Measurements from ENCODE around the gene MAGI1.

DNA sequence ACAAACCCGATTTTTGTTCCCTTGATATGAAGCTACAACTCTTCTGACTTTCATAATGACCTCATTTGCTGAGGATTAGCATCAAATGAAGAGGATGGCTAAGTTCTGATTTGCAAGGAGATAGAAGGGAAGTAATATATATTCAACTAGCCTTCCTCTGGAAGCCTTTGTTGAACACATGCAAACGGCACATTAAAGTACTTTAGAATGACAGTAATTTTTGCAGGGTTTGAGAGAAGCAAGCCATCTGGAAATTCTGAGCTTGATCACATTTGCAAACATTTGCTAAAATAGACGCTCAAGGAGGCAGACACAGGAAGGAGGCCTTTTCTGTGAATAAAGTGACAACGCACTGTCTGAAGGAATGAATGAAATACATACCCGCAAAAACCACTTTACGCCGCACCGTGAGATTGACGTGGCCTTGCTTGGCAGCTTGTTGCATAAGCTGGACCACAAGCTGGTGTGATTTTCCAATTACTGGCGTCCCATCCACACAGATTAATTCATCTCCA, 657.2 kb downstream of the MAGI1 start:
- TF ChIP-seq, protein P1, sequence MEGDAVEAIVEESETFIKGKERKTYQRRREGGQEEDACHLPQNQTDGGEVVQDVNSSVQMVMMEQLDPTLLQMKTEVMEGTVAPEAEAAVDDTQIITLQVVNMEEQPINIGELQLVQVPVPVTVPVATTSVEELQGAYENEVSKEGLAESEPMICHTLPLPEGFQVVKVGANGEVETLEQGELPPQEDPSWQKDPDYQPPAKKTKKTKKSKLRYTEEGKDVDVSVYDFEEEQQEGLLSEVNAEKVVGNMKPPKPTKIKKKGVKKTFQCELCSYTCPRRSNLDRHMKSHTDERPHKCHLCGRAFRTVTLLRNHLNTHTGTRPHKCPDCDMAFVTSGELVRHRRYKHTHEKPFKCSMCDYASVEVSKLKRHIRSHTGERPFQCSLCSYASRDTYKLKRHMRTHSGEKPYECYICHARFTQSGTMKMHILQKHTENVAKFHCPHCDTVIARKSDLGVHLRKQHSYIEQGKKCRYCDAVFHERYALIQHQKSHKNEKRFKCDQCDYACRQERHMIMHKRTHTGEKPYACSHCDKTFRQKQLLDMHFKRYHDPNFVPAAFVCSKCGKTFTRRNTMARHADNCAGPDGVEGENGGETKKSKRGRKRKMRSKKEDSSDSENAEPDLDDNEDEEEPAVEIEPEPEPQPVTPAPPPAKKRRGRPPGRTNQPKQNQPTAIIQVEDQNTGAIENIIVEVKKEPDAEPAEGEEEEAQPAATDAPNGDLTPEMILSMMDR (IDR thresholded peaks at IDR 0.05; ENCODE audit: insufficient read depth, low read length) = no peak
- TF ChIP-seq, protein P2, sequence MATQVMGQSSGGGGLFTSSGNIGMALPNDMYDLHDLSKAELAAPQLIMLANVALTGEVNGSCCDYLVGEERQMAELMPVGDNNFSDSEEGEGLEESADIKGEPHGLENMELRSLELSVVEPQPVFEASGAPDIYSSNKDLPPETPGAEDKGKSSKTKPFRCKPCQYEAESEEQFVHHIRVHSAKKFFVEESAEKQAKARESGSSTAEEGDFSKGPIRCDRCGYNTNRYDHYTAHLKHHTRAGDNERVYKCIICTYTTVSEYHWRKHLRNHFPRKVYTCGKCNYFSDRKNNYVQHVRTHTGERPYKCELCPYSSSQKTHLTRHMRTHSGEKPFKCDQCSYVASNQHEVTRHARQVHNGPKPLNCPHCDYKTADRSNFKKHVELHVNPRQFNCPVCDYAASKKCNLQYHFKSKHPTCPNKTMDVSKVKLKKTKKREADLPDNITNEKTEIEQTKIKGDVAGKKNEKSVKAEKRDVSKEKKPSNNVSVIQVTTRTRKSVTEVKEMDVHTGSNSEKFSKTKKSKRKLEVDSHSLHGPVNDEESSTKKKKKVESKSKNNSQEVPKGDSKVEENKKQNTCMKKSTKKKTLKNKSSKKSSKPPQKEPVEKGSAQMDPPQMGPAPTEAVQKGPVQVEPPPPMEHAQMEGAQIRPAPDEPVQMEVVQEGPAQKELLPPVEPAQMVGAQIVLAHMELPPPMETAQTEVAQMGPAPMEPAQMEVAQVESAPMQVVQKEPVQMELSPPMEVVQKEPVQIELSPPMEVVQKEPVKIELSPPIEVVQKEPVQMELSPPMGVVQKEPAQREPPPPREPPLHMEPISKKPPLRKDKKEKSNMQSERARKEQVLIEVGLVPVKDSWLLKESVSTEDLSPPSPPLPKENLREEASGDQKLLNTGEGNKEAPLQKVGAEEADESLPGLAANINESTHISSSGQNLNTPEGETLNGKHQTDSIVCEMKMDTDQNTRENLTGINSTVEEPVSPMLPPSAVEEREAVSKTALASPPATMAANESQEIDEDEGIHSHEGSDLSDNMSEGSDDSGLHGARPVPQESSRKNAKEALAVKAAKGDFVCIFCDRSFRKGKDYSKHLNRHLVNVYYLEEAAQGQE (IDR thresholded peaks at IDR 0.05; ENCODE audit: insufficient replicate concordance, low read depth) = no peak
- no peak for TF ChIP-seq POLR2AphosphoS5 (IDR thresholded peaks at IDR 0.05; ENCODE audit: low read depth)
- no peak for TF ChIP-seq GABPA (IDR thresholded peaks at IDR 0.05; ENCODE audit: low read depth)
- TF ChIP-seq SPI1 (IDR thresholded peaks at IDR 0.05; ENCODE audit: borderline replicate concordance, low read depth) = no peak

Data from HL-60 (cell line).